ENCODE results near the gene BAZ1B.

DNA sequence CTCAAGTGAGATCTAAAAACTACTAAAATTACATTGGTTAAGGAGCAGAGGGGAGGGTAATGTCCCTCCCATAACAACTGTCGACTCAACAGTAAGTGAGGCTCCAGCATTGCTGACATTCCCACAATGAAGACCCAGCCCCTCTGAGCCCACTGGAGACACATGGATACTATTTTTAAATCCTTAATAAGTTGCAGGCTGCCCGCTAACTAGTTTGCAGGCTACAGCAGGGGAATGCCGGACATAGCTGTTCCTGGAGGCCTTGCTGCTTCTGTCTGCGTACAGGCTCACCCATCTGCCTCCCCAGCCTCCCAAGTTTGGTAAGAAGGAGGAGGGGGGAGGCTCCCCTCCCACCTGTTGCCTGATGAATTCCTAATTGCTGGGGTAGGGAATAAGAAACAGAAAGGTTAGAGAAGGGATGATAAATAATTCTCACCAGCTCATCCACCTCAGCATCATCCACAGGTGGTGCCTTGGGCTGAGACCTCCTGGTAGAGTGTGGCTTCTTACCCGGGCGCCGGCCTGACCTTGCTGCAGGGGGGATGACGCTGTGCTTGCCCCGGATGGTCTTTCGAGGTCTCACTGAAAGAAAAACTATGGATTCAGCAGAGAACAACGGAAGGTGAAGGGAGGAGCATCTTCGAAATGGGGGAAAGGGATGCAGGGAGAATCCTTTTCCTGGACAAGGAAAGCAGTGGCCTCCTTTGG, 78.4 kb downstream of the BAZ1B start:
- no peak for TF ChIP-seq POLR2A (IDR thresholded peaks at IDR 0.05)
- TF ChIP-seq, protein P1, sequence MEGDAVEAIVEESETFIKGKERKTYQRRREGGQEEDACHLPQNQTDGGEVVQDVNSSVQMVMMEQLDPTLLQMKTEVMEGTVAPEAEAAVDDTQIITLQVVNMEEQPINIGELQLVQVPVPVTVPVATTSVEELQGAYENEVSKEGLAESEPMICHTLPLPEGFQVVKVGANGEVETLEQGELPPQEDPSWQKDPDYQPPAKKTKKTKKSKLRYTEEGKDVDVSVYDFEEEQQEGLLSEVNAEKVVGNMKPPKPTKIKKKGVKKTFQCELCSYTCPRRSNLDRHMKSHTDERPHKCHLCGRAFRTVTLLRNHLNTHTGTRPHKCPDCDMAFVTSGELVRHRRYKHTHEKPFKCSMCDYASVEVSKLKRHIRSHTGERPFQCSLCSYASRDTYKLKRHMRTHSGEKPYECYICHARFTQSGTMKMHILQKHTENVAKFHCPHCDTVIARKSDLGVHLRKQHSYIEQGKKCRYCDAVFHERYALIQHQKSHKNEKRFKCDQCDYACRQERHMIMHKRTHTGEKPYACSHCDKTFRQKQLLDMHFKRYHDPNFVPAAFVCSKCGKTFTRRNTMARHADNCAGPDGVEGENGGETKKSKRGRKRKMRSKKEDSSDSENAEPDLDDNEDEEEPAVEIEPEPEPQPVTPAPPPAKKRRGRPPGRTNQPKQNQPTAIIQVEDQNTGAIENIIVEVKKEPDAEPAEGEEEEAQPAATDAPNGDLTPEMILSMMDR (IDR thresholded peaks at IDR 0.05 in 4 of 5, conservative IDR thresholded peaks at IDR 0.05 in 1 of 5): no peak
